Left ventricle myocardium inferior (tissue), 1 donor: ENCODE results near the gene KCNAB2. TPM values are rescaled to one million over a fixed set of nuclear protein-coding genes. Genes with fewer than 3 reads are reported as not detected.

ENCODE experiments used
- DNase-seq: peaks from one replicate; pipeline ENCODE4 v3.0.0-alpha.2; 2020
- H3K27ac ChIP-seq: fragments of 200-600 bp; replicated peaks from 2 replicates; pipeline ENCODE4 v1.8.0; 2021
- H3K27me3 ChIP-seq: fragments of 200-600 bp; 2 replicates; pipeline ENCODE4 v1.8.0; 2021; ENCODE audit warnings: low read depth
- H3K36me3 ChIP-seq: fragments of 200-600 bp; 2 replicates; pipeline ENCODE4 v1.8.0; 2021
- H3K4me1 ChIP-seq: fragments of 200-600 bp; 2 replicates; pipeline ENCODE4 v1.8.0; 2021
- H3K4me3 ChIP-seq: fragments of 200-600 bp; 2 replicates; pipeline ENCODE4 v1.8.0; 2021; ENCODE audit warnings: mild to moderate bottlenecking, moderate library complexity
- H3K9me3 ChIP-seq: fragments of 200-600 bp; replicated peaks from 2 replicates; pipeline ENCODE4 v1.8.0; 2021
- CTCF ChIP-seq: fragments of 200-600 bp; IDR thresholded peaks from 2 replicates; pipeline ENCODE4 v1.8.0; 2021; ENCODE audit warnings: antibody characterized with exemption, mild to moderate bottlenecking, borderline replicate concordance
- intact Hi-C: fragments of 100-400 bp; cut with micrococcal nuclease; formaldehyde crosslinking; loops from one replicate; pipeline ENCODE4 v1.11.0; 2022
- total RNA-seq: library from RNA; stranded (reverse); fragmentation: NEBNext Ultra II Directional; extraction: Animal tissue kit (Norgen Biotek cat#: 25700); gene quantifications from one replicate; pipeline ENCODE4 v1.2.1, GENCODE V29; 2021
- donor health status: DM: no; HTN: yes; CAD: no; lungs with severe emphysema.

KCNAB2 gene
- total RNA-seq, 1 donor from 2014 or later = 31.0 TPM

GRCh38 chr1:6144647-6145395 lies 99.1 kb downstream of the KCNAB2 start:
- DNase-seq = no peak
- no peak overlapping the region for H3K4me3 ChIP-seq
- intact Hi-C loops = no loop called here
- peaks cover 75% of the 10 kb centered on the region for H3K27me3 ChIP-seq
- H3K4me1 ChIP-seq = peaks cover 8% of the 10 kb centered on the region
- TF ChIP-seq CTCF = no peak
- no peak overlapping the region for H3K27ac ChIP-seq
- no peaks in the 10 kb centered on the region for H3K9me3 ChIP-seq
- H3K36me3 ChIP-seq = no peaks in the 10 kb centered on the region

GRCh38 chr1:6145396-6145750 lies 99.7 kb downstream of the KCNAB2 start:
- Histone ChIP-seq H3K27me3 (peaks cover 79% of the 10 kb centered on the region), H3K4me1 (peaks cover 8% of the 10 kb centered on the region), H3K36me3 (no peaks in the 10 kb centered on the region), H3K4me3 (no peak overlapping the region), H3K9me3 (no peaks in the 10 kb centered on the region), H3K27ac (no peak overlapping the region)
- no peak for TF ChIP-seq CTCF
- intact Hi-C loops = no loop called here
- DNase-seq = no peak

GRCh38 chr1:6145864-6146410 lies 100.2 kb downstream of the KCNAB2 start:
- Histone ChIP-seq H3K9me3 (no peaks in the 10 kb centered on the region), H3K4me3 (no peak overlapping the region), H3K27me3 (peaks cover 84% of the 10 kb centered on the region), H3K36me3 (no peaks in the 10 kb centered on the region), H3K27ac (no peak overlapping the region), H3K4me1 (peaks cover 8% of the 10 kb centered on the region)
- intact Hi-C loops = no loop called here
- no peak for DNase-seq
- no peak for TF ChIP-seq CTCF

- intact Hi-C loops = no loop called here
- Histone ChIP-seq H3K27ac (no peak overlapping the region), H3K9me3 (no peaks in the 10 kb centered on the region), H3K4me1 (peaks cover 8% of the 10 kb centered on the region), H3K27me3 (peaks cover 77% of the 10 kb centered on the region), H3K4me3 (peak overlapping the region; percentile 40), H3K36me3 (no peaks in the 10 kb centered on the region)
- no peak for TF ChIP-seq CTCF
- DNase-seq = peak; percentile 35
These were observed 103.0 kb downstream of the KCNAB2 start for GRCh38 chr1:6148497-6149241.

GRCh38 chr1:6149597-6149996 lies 103.9 kb downstream of the KCNAB2 start:
- no peak for TF ChIP-seq CTCF
- no peak for DNase-seq
- Histone ChIP-seq H3K4me3 (no peak overlapping the region), H3K27ac (no peak overlapping the region), H3K36me3 (no peaks in the 10 kb centered on the region), H3K4me1 (peaks cover 8% of the 10 kb centered on the region), H3K9me3 (no peaks in the 10 kb centered on the region), H3K27me3 (peaks cover 77% of the 10 kb centered on the region)
- intact Hi-C loops = no loop called here
